IPS-18c (cell line): ENCODE results near the gene ZBTB17.
"Not testable (repeated sequence)": the region's sequence is repeated elsewhere in the genome, so short reads cannot be mapped to it uniquely, and the experiment has no call there.

Experiments used
- H3K4me3 ChIP-seq: 2 replicates; pipeline ENCODE4 v1.7.0; 2013; ENCODE audit warnings: low read depth, mild to moderate bottlenecking, low read length, moderate library complexity; ENCODE audit not compliant: insufficient read depth
- H3K9me3 ChIP-seq: one replicate; pipeline ENCODE4 v1.6.1; 2013; ENCODE audit warnings: mild to moderate bottlenecking, low read length, moderate library complexity; ENCODE audit not compliant: control insufficient read depth, insufficient read depth

The ZBTB17 gene

DNA sequence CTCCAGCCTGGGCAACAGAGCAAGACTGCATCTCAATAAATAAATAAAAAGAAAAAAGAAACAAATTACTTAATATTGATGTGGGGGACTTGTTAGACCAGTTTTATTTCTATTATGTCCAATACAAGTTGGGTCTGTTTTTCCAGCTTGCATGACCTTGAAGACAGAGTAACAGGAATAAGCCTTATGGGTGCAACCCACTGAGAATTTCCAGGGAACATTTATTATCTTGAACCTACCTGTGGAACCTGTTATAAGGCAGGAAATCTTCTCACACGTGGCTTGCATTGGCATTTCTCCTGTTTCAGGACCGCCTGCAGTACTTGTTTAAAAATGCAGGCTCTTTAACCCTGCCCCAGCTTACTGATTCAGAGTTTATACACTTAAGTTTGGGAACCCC, 64.0 kb downstream of the ZBTB17 start:
- no peaks in the 10 kb centered on the region for H3K9me3 ChIP-seq
- no peak overlapping the region for H3K4me3 ChIP-seq

GRCh38 chr1:15911141-15911540, 64.8 kb downstream of the ZBTB17 start:
- Histone ChIP-seq H3K9me3 (no peaks in the 10 kb centered on the region), H3K4me3 (no peak overlapping the region)

- no peaks in the 10 kb centered on the region for H3K9me3 ChIP-seq
Observed at GRCh38 chr1:15908597-15908996, 67.3 kb downstream of the ZBTB17 start.

DNA sequence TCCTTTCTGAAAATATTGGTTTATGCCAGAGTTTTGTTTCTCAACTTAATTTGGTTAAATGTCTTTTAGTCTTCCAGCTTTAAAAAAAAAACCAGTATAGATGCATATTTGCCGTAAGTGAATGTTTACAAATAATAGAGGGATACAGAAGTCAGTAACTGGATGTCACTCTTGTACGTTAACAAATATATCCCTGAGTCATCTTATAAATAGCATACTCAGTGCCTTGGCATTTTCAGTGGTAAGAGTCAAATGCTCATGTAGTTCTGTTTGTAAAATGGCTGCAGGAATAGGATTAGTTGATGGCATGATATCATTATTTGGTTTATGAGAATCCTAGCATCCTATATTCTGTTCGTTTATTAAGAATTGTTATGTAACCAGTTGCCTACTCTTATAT, 73.0 kb downstream of the ZBTB17 start:
- H3K4me3 ChIP-seq: no peak overlapping the region
- no peaks in the 10 kb centered on the region for H3K9me3 ChIP-seq

More at GRCh38 chr1:15908597-15908996, 67.3 kb downstream of the ZBTB17 start:
- H3K4me3 ChIP-seq: no peak overlapping the region

GRCh38 chr1:15900662-15901279, 75.1 kb downstream of the ZBTB17 start:
- Histone ChIP-seq H3K4me3 (no peak overlapping the region; the same call in 1 of the 2 replicates), H3K9me3 (peaks cover 2% of the 10 kb centered on the region)

GRCh38 chr1:15899266-15899665, 76.6 kb downstream of the ZBTB17 start:
- Histone ChIP-seq H3K4me3 (no peak overlapping the region), H3K9me3 (peaks cover 2% of the 10 kb centered on the region)

DNA sequence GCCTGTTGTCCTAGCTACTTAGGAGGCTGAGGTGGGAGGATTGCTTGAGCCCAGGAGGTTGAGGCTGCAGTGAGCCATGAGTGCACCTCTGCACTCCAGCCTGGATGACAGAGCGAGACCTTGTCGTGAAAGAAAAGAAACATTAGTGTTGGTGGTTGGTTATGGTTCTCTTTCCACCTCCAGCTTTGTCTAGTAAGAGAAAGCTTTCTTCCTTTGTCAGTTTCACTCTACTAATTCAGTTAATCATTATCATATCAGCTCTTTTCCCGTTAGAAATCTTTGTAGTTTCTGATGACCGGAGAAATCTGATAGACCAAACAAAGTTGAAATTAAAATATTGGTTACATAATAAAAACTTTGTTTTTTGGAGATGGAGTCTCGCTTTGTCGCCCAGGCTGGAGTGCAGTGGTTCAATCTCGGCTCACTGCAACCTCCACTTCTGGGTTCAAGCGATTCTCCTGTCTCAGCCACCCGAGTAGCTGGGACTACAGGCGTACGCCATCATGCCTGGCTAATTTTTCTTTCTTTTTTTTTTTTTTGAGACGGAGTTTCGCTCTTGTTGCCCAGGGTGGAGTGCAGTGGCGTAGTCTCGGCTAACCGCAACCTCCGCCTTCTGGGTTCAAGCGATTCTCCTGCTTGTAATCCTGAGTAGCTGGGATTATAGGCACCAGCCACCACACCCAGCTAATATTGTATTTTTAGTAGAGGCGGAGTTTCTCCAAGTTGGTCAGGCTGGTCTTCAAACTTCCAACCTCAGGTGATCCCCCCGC, 78.9 kb downstream of the ZBTB17 start:
- H3K4me3 ChIP-seq, H3K9me3 ChIP-seq: not testable (repeated sequence)

GRCh38 chr1:15895233-15895632, 80.7 kb downstream of the ZBTB17 start:
- H3K9me3 ChIP-seq: peaks cover 2% of the 10 kb centered on the region
- no peak overlapping the region for H3K4me3 ChIP-seq

DNA sequence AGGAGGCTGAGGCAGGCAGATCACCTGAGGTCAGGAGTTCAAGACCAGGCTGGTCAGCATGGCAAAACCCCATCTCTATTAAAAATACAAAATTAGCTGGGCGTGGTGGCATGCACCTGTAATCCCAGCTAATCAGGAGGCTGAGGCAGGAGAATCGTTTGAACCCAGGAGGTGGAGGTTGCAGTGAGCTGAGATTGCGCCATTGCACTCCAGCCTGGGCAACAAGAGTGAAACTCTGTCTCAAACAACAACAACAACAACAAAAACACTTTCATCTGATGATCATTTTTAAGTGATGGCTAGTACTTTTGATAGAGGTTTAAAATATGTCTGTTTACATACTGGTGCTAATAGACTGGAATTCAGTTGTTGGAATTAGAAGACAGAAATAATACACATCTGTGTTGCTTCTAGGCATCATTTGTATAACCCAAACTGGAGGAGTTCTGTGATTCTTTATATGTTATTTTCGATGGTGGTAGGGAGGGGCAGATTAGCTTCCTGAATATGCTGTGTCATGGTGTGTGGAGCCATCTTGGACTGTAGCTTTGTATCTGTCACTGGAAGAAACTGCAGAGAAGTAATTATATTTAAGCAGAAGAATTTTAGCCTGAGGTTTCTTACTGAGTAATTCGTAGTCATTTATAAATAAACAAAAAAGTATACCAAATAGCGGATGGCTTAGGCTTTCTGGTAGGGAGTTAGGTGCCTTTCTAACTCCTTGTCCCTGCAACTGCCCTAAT, 82.9 kb downstream of the ZBTB17 start:
- H3K9me3 ChIP-seq, H3K4me3 ChIP-seq: not testable (repeated sequence)
